GM23248 (cell line): ENCODE measurements around the gene ENTR1.

ENCODE experiments used
- EZH2 ChIP-seq: fragments of 200-600 bp; sonication (generic); IDR thresholded peaks from 2 replicates; pipeline ENCODE4 v1.6.1; 2018; ENCODE audit warnings: antibody characterized with exemption, mild to moderate bottlenecking; ENCODE audit not compliant: insufficient read depth, poor library complexity, severe bottlenecking
- EZH2phosphoT487 ChIP-seq: fragments of 200-600 bp; sonication (generic); IDR thresholded peaks from 2 replicates; pipeline ENCODE4 v1.6.1; 2018; ENCODE audit warnings: antibody characterized with exemption, moderate library complexity, mild to moderate bottlenecking, low read depth; ENCODE audit not compliant: insufficient read depth

- TF ChIP-seq EZH2 (no peak), EZH2phosphoT487 (no peak)
Measured at GRCh38 chr9:136411378-136411777, 964 bp upstream of the ENTR1 start.
